GM21723 (cell line): Measurements from ENCODE around the gene PWWP2B.
"Not testable (repeated sequence)": the region's sequence is repeated elsewhere in the genome, so short reads cannot be mapped to it uniquely, and the experiment has no call there.

Experiments
- ATAC-seq: cut with Tn5 transposase; IDR thresholded peaks from one replicate; pipeline ENCODE4 v1.9.1; 2021; ENCODE audit warnings: mild to moderate bottlenecking, moderate library complexity; ENCODE audit not compliant: unreplicated experiment

Gene PWWP2B

GRCh38 chr10:132397036-132397541 lies at the start of gene PWWP2B:
Gene PWWP2B (plus strand): TSS chr10:132397200. CDS start chr10:132397227, 27 bp downstream.
- ATAC-seq, result peak; percentile 41

GRCh38 chr10:132347211-132347930 lies 49.6 kb upstream of the PWWP2B start:
- no peak for ATAC-seq

GRCh38 chr10:132347931-132348267 lies 49.1 kb upstream of the PWWP2B start:
- no peak for ATAC-seq

GRCh38 chr10:132349766-132350165 lies 47.2 kb upstream of the PWWP2B start:
- ATAC-seq, result no peak

GRCh38 chr10:132350391-132350790 lies 46.6 kb upstream of the PWWP2B start:
- ATAC-seq, result no peak

GRCh38 chr10:132350946-132351345 lies 46.1 kb upstream of the PWWP2B start:
- ATAC-seq, result no peak

GRCh38 chr10:132351611-132352010 lies 45.4 kb upstream of the PWWP2B start:
- ATAC-seq, result no peak

GRCh38 chr10:132352462-132353308 lies 44.3 kb upstream of the PWWP2B start:
- ATAC-seq, result not testable (repeated sequence)

GRCh38 chr10:132353456-132354355 lies 43.3 kb upstream of the PWWP2B start:
- ATAC-seq, result no peak

- no peak for ATAC-seq
Observed at GRCh38 chr10:132354356-132355094, 42.5 kb upstream of the PWWP2B start.

GRCh38 chr10:132355297-132355696 lies 41.7 kb upstream of the PWWP2B start:
- ATAC-seq, result no peak

GRCh38 chr10:132355754-132356153 lies 41.2 kb upstream of the PWWP2B start:
- no peak for ATAC-seq

GRCh38 chr10:132356621-132357195 lies 40.3 kb upstream of the PWWP2B start:
- no peak for ATAC-seq

GRCh38 chr10:132357286-132358058 lies 39.5 kb upstream of the PWWP2B start:
- no peak for ATAC-seq

- no peak for ATAC-seq
Observed at GRCh38 chr10:132359305-132360040, 37.5 kb upstream of the PWWP2B start.

- ATAC-seq, result no peak
Observed at GRCh38 chr10:132360766-132361447, 36.1 kb upstream of the PWWP2B start.

- ATAC-seq, result no peak
Observed at GRCh38 chr10:132361581-132362101, 35.4 kb upstream of the PWWP2B start.

GRCh38 chr10:132362151-132362611 lies 34.8 kb upstream of the PWWP2B start:
- no peak for ATAC-seq
